Kidney epithelial cell (primary cell): Measurements from ENCODE around the gene ADD2. TPM values are rescaled to one million over a fixed set of nuclear protein-coding genes. Genes with fewer than 3 reads are reported as not detected.

Source experiments
- DNase-seq: peaks from one replicate; pipeline ENCODE4 v3.0.0-alpha.2; 2010; ENCODE audit warnings: low read depth
- H3K27me3 ChIP-seq: 2 replicates; pipeline ENCODE4 v1.6.0; 2011; ENCODE audit warnings: low read length; ENCODE audit not compliant: control insufficient read depth, insufficient read depth
- H3K36me3 ChIP-seq: 2 replicates; pipeline ENCODE4 v1.5.1; 2011; ENCODE audit warnings: low read length; ENCODE audit not compliant: control insufficient read depth, insufficient read depth
- H3K4me3 ChIP-seq: 2 replicates; pipeline ENCODE4 v1.5.1; 2011; ENCODE audit warnings: low read depth, mild to moderate bottlenecking, control low read depth, low read length
- CTCF ChIP-seq: IDR thresholded peaks from 2 replicates; pipeline ENCODE4 v1.5.1; 2011; ENCODE audit warnings: mild to moderate bottlenecking, moderate library complexity, low read length, control low read depth, inconsistent platforms; ENCODE audit not compliant: insufficient read depth, poor library complexity, severe bottlenecking
- total RNA-seq: library from RNA; depleted of rRNA; stranded (reverse); fragments of >200 nt; gene quantifications from 2 replicates; pipeline ENCODE4 v1.2.3, GENCODE V29; 2015

The ADD2 gene
- total RNA-seq, 1 donor from 2014 or later = 9.9 TPM

GRCh38 chr2:70646420-70646818 is 121.6 kb downstream of the ADD2 start:
- Histone ChIP-seq H3K4me3 (no peak overlapping the region), H3K27me3 (no peaks in the 10 kb centered on the region), H3K36me3 (no peaks in the 10 kb centered on the region)
- no peak for DNase-seq
- no peak for TF ChIP-seq CTCF

- no peak for DNase-seq
- H3K27me3 ChIP-seq = no peaks in the 10 kb centered on the region
- H3K4me3 ChIP-seq = no peak overlapping the region
- TF ChIP-seq CTCF = peak; percentile 15
- H3K36me3 ChIP-seq = no peaks in the 10 kb centered on the region
Observed at GRCh38 chr2:70645733-70646419, 122.1 kb downstream of the ADD2 start.

GRCh38 chr2:70643715-70644114 is 124.3 kb downstream of the ADD2 start:
- Histone ChIP-seq H3K27me3 (no peaks in the 10 kb centered on the region), H3K4me3 (no peak overlapping the region), H3K36me3 (no peaks in the 10 kb centered on the region)
- TF ChIP-seq CTCF = peak; percentile 41
- DNase-seq = no peak

GRCh38 chr2:70641263-70641784 is 126.7 kb downstream of the ADD2 start:
- Histone ChIP-seq H3K27me3 (no peaks in the 10 kb centered on the region), H3K36me3 (no peaks in the 10 kb centered on the region), H3K4me3 (no peak overlapping the region)
- no peak for TF ChIP-seq CTCF
- DNase-seq = no peak

- TF ChIP-seq CTCF = no peak
- Histone ChIP-seq H3K27me3 (no peaks in the 10 kb centered on the region), H3K4me3 (no peak overlapping the region), H3K36me3 (no peaks in the 10 kb centered on the region)
- DNase-seq = no peak
Observed at GRCh38 chr2:70639841-70640436, 128.1 kb downstream of the ADD2 start.
